Skeletal muscle satellite cell (primary cell): ENCODE measurements around the gene PNN.
"Not testable (repeated sequence)": the region's sequence is repeated elsewhere in the genome, so short reads cannot be mapped to it uniquely, and the experiment has no call there.

Source experiments
- H3K27me3 ChIP-seq: 2 replicates; pipeline ENCODE4 v1.7.0; 2013; ENCODE audit warnings: low read length; ENCODE audit not compliant: control insufficient read depth, insufficient read depth
- H3K36me3 ChIP-seq: 2 replicates; pipeline ENCODE4 v1.7.0; 2013; ENCODE audit warnings: mild to moderate bottlenecking, control low read depth, low read length; ENCODE audit not compliant: insufficient read depth
- H3K4me1 ChIP-seq: 2 replicates; pipeline ENCODE4 v1.7.0; 2013; ENCODE audit warnings: low read length; ENCODE audit not compliant: control insufficient read depth, insufficient read depth
- H3K4me2 ChIP-seq: 2 replicates; pipeline ENCODE4 v1.7.0; 2013; ENCODE audit warnings: mild to moderate bottlenecking, low read length
- H3K4me3 ChIP-seq: 2 replicates; pipeline ENCODE4 v1.7.0; 2013; ENCODE audit warnings: low read length
- H3K9ac ChIP-seq: 2 replicates; pipeline ENCODE4 v1.7.0; 2013; ENCODE audit warnings: mild to moderate bottlenecking, low read depth, low read length, moderate library complexity
- H3K9me3 ChIP-seq: replicated peaks from 2 replicates; pipeline ENCODE4 v1.7.0; 2013; ENCODE audit warnings: mild to moderate bottlenecking, control low read depth, low read length

Gene PNN

DNA sequence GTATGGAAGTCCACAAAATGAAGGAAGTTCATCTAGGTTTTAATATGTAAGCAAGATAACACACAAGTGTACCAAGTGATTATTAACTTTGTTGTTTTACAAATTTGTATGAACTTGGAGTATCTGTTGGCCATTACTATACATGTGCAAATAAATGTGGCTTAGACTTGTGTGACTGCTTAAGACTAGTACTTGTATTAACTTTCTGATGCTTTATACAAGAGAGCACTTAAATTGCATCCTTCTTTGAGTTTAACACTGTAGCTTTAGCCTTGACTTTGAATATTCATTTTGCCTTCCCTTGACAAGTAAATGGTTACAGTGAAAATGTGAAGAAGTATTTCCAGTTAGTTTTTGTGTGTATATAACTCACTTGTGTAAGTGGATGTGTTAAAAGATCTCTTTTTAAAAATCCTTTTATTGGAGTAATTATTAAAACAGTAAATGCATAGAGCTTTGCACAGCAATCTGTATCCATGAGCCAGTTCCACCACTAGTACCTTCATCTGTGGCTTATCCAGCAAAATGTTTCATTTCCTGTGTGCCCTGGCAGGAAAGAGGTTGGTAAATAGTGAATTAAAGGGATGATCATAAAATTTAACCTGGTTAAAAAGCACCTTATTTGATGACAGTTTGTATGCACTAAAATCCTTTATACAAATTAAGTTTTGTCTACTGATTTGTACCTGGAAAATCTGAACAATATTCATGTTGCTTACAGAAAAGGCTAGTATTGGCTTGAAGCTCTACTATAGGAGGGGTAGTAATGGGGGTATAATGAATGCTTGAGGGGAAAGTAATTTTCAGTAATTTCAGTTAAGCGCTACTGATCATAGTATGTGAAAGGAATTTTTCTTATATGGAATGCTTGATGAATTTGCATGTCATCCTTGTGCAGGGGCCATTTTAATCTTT, 8.0 kb downstream of the PNN start:
- Histone ChIP-seq H3K9ac (no peak overlapping the region), H3K4me1 (no peaks in the 10 kb centered on the region), H3K4me2 (no peak overlapping the region), H3K27me3 (no peaks in the 10 kb centered on the region), H3K9me3 (no peaks in the 10 kb centered on the region), H3K4me3 (no peak overlapping the region), H3K36me3 (peaks cover 70% of the 10 kb centered on the region)

DNA sequence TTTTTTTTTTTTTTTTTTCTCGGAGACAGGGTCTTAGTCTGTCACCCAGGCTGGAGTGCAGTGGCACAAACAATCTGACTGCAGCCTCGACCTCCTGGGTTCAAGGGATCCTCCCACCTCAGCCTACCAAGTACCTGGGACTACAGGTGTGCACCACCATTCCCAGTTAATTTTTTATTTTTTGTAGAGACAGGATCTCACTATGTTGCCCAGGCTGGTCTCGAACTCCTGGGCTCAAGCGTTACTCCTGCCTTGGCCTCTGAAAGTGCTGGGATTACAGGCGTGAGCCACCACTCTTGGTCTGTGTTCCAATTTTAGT, 8.6 kb downstream of the PNN start:
- not testable (repeated sequence) for H3K27me3 ChIP-seq, H3K4me1 ChIP-seq, H3K9me3 ChIP-seq, H3K4me2 ChIP-seq, H3K9ac ChIP-seq, H3K4me3 ChIP-seq
- peaks cover 64% of the 10 kb centered on the region for H3K36me3 ChIP-seq

DNA sequence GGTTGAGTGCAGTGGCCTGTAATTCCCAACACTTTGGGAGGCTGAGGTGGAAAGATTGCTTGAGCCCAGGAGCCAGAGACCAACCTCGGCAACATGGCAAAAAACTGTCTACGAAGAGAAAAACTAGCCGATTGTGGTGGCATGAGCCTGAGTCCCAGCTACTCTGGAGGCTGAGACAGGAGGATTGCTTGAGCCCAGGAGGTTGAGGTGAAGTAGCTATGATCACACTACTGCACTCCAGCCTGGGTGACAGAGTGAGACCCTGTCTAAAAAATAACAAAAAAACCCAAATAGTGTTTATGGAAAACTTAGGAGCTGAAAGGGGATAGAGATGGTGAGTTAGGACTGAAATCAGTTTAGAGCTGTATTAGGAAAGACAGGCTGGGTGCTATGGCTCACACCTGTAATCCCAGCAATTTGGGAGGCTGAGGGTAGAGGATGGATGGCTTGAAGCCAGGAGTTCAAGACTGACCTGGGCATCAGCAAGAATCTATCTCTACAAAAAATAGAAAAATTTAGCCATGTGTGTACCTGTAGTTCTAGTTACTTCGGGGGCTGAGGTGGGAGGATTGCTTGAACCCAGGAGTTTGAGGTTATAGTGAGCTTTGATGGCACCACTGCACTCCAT, 9.7 kb downstream of the PNN start:
- H3K9me3 ChIP-seq: no peaks in the 10 kb centered on the region
- H3K9ac ChIP-seq: no peak overlapping the region
- H3K4me2 ChIP-seq: no peak overlapping the region
- no peaks in the 10 kb centered on the region for H3K27me3 ChIP-seq
- H3K36me3 ChIP-seq: peaks cover 54% of the 10 kb centered on the region
- H3K4me3 ChIP-seq: no peak overlapping the region
- H3K4me1 ChIP-seq: no peaks in the 10 kb centered on the region

DNA sequence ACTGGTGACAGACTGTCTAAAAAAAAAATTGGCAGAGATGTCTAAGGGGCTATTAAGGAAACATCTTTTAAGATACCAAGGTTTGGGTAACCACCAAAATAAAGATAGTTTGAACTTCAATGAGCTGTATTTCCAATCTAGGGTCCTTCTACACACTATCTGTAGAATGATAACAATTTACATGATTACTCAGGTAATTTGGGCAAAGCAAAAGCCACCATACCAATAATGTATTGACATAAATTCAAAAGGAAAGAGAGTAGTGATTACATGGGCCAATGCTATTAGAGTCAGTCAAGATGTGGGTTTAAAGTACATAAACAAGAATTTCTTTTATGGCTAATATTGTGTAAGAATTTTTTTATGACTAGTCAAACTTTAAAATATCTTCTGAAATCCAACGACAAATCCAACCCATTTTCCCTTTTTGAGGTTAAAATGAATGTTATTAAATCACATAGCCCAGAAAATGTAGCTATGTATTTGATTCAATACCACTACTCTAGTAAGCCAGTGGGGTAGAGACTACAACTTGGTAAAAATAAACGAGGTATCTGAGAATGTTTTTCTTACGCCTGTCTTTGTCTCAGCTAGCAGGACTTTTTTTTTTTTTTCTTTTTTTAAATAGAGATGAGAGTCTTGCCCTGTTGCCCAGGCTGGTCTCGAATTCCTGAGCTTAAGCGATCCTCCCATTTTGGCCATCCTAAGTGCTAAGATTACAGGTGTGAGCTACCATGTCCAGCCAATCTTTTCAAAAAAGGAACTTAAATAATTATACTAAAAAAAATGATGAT, 10.4 kb downstream of the PNN start:
- peaks cover 47% of the 10 kb centered on the region for H3K36me3 ChIP-seq
- no peak overlapping the region for H3K9ac ChIP-seq
- H3K4me1 ChIP-seq: no peaks in the 10 kb centered on the region
- no peak overlapping the region for H3K4me3 ChIP-seq
- no peaks in the 10 kb centered on the region for H3K27me3 ChIP-seq
- no peak overlapping the region for H3K4me2 ChIP-seq
- H3K9me3 ChIP-seq: no peaks in the 10 kb centered on the region

DNA sequence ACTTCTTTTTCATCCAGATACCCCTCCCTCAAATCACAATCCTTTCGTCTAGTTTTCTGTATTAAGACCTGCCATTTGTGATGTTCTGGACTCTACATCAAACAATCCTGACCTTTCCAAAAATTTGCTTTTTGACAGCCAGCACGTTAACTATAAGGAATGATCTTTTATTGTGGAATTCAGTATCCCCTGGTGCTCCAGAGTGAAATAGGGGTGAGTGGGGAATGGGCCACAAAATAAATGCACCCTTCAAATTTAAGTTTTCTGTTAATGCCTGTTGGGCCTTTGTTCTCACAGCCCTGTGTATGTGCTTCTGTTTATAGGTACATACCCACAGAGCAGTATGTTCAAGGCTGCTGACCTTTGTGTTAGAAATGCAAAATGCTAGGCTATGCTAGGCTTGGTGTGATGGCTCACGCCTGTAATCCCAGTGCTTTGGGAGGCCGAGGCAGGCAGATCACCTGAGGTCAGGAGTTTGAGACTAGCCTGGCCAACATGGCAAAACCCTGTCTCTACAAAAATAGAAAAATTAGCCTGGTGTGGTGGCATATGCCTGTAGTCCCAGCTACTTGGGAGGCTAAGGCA, 12.0 kb downstream of the PNN start:
- no peak overlapping the region for H3K4me2 ChIP-seq
- no peaks in the 10 kb centered on the region for H3K4me1 ChIP-seq
- no peak overlapping the region for H3K9ac ChIP-seq
- H3K9me3 ChIP-seq: no peaks in the 10 kb centered on the region
- H3K36me3 ChIP-seq: peaks cover 32% of the 10 kb centered on the region
- H3K4me3 ChIP-seq: no peak overlapping the region
- no peaks in the 10 kb centered on the region for H3K27me3 ChIP-seq

DNA sequence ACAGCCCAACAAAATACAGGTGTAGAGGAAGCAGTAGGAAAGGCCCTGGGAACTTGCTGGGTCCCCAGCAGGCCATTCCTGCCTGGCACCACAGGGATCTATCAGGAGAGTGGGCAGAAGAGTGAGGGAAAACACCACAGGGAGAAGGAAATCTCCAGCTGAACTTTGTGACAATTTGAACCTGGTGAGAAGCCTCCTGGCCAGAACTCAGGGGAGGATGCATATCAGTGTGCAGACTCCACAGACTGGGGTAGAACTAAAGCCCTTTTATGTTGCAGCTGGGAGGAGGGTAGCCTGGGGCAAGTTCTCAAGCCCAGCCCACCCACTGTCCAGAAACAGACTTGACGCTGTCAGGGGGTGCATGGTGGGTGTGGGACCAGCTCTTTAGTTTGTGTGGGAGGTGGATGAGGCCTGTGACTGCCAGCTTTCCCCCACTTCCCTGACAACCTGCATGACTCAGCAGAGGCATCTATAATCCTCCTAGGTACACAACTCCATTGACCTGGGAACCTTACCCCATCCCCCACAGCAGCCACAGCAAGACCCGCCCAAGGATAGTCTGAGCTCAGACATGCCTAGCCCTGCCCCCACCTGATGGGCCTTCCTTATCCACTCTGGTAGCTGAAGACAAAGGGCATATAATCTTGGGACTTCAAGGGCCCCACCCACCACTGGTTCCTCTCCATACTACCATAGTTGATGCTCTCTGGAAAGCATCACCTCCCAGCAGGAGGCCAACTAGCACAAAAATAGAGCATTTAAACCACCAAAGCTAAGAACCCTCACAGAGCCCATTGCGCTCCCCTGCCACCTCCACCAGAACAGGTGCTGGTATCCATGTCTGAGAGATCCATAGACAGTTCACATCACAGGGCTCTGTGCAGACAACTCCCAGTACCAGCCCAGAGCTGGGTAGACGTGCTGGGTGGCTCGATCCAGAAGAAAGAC, 28.9 kb downstream of the PNN start:
- Histone ChIP-seq H3K4me2 (no peak overlapping the region), H3K9me3 (no peaks in the 10 kb centered on the region), H3K4me3 (no peak overlapping the region), H3K27me3 (no peaks in the 10 kb centered on the region), H3K4me1 (no peaks in the 10 kb centered on the region), H3K36me3 (no peaks in the 10 kb centered on the region), H3K9ac (no peak overlapping the region)

DNA sequence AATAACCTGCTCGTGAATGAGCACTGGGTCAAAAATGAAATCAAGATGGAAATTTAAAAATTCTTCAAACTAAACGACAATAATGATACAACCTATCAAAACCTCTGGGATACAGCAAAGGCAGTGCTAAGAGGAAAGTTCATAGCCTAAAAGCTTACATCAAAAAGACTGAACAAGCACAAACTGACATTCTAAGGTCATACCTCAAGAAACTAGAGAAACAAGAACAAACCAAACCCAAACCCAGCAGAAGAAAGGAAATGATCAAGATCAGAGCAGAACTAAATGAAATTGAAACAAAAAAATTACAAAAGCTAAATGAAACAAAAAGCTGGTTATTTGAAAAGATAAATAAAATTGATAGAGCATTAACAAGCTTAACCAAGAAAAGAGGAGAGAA, 32.4 kb downstream of the PNN start:
- not testable (repeated sequence) for H3K27me3 ChIP-seq, H3K9ac ChIP-seq, H3K4me2 ChIP-seq, H3K36me3 ChIP-seq, H3K4me1 ChIP-seq, H3K9me3 ChIP-seq, H3K4me3 ChIP-seq

DNA sequence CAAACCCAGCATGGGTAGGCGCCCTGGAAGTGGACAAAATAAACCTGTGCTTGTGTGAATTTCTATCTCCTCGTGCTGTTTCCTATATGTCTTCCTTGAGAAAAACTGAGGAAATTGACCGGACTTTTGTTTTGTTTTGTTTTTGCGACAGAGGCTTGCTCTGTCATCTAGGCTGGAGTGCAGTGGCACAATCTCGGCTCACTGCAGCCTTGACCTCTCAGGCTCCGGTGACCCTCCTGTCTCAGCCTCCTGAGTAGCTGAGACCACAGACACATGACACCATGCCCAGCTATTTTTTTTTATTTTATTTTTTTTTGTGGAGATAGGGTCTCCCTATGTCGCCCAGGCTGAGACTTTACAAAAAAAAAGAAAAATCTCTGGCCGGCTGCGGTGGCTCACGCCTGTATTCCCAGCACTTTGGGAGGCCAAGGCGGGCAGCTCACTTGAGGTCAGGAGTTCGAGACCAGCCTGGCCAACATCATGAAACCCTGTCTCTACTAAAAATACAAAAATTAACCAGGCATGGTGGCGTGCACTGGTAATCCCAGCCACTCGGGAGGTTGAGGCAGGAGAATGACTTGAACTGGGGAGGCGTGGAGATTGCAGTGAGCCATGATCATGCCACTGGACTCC, 36.2 kb downstream of the PNN start:
- no peak overlapping the region for H3K4me3 ChIP-seq
- H3K4me1 ChIP-seq: peaks cover 8% of the 10 kb centered on the region
- H3K4me2 ChIP-seq: no peak overlapping the region
- no peaks in the 10 kb centered on the region for H3K36me3 ChIP-seq
- H3K27me3 ChIP-seq: no peaks in the 10 kb centered on the region
- no peaks in the 10 kb centered on the region for H3K9me3 ChIP-seq
- no peak overlapping the region for H3K9ac ChIP-seq

DNA sequence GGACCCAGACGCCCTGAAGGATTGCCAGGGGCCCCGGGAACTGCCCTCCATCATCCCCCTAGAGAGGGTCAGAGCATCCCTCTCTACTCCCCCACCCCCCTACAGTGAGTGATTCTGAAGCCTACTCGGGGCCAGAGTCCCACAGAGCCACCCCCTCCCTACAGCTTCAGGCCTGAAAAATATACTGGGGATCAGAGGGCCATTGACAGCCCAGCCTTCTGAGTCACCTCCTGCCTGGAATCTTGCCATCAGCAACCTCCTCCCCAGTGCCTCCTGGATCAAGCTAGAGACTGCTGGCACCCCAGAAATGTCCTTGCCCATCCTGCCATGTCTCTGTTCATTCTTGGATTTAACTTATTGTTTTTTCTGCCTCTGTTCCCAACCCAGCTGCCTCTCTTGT, 37.0 kb downstream of the PNN start:
- Histone ChIP-seq H3K27me3 (no peaks in the 10 kb centered on the region), H3K4me1 (peaks cover 8% of the 10 kb centered on the region), H3K4me3 (no peak overlapping the region), H3K9ac (no peak overlapping the region), H3K9me3 (no peaks in the 10 kb centered on the region), H3K4me2 (no peak overlapping the region), H3K36me3 (no peaks in the 10 kb centered on the region)

DNA sequence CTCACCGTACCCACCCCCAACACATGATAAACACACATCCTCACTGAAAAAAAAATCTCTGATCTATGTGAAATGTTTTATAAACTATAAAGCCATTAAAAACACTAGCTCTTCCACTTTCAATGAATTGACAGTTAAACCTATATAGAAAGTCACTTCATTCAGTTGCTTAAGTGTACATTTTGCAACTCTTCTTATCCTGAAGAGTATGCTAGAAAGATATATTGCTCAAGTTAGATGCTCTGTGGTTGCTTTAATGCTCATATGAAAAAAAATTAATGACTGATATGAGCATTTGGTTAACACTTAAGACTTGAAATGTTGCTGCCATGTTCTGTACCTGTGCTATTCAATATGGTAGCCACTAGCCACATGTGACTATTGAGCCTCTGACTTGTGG, 37.6 kb downstream of the PNN start:
- H3K27me3 ChIP-seq: no peaks in the 10 kb centered on the region
- H3K36me3 ChIP-seq: no peaks in the 10 kb centered on the region
- no peaks in the 10 kb centered on the region for H3K9me3 ChIP-seq

More for the DNA sequence above, 37.6 kb downstream of the PNN start:
- no peak overlapping the region for H3K9ac ChIP-seq
- no peak overlapping the region for H3K4me3 ChIP-seq
- H3K4me2 ChIP-seq: no peak overlapping the region
- H3K4me1 ChIP-seq: peaks cover 14% of the 10 kb centered on the region
